Measurements from ENCODE around the gene CYP26A1. TPM values are rescaled to one million over a fixed set of nuclear protein-coding genes. Genes with fewer than 3 reads are reported as not detected.

CYP26A1 gene
- total RNA-seq, 4 donors from 2014 or later, result not detected

- no peak overlapping the region for H3K4me3 ChIP-seq
- no peaks in the 10 kb centered on the region for H3K27me3 ChIP-seq
- H3K27ac ChIP-seq, result no peak overlapping the region
- TF ChIP-seq POLR2A (IDR thresholded peaks at IDR 0.05) (no peak), CTCF (IDR thresholded peaks at IDR 0.05) (no peak), EP300 (IDR thresholded peaks at IDR 0.05) (no peak)
- DNase-seq (ENCODE audit: low spot score in 2 of 2), result no peak
- H3K36me3 ChIP-seq, result no peaks in the 10 kb centered on the region
- no peaks in the 10 kb centered on the region for H3K4me1 ChIP-seq
- 87 to 92% methylated on average over 7 of the region's 7 CpGs for WGBS, 2 donors
- H3K9me3 ChIP-seq, result no peaks in the 10 kb centered on the region
These were observed 10.2 kb downstream of the CYP26A1 start for GRCh38 chr10:93083743-93084539.

DNA sequence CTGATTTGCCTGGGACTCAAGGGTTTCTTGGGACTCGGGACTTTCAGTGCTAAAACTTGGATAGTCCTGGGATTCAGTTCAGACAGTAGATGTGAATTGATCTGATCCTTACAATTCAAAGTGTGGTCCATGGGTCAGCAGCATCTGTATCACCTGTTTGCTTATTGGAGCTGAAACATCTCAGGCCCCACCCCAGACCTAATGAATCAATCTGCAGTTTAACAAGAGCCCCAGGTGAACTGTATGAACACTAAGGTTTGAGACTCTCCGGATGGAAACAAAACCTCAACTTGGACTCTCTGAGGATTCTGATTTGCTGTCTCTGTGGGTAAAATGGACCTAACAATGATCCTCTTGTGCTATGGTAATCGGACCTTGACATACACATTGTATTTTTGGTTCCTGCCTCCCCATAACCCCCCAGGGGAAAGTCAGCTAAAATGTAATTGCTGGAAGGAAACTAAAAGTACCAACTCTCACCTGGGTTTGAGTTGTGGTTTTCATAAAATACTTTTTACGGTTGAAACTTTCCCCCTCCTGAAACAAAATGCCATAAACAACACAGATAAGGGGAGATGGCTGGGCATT lies 11.7 kb downstream of the CYP26A1 start:
- no peak for TF ChIP-seq POLR2A (IDR thresholded peaks at IDR 0.05)
- TF ChIP-seq CTCF (IDR thresholded peaks at IDR 0.05), result no peak
- TF ChIP-seq EP300 (IDR thresholded peaks at IDR 0.05), result no peak
- 60 to 69% methylated on average over 4 of the region's 4 CpGs for WGBS, 2 donors
- H3K27me3 ChIP-seq, result no peaks in the 10 kb centered on the region
- H3K4me1 ChIP-seq, result no peaks in the 10 kb centered on the region
- H3K4me3 ChIP-seq, result no peak overlapping the region
- no peak for DNase-seq (ENCODE audit: low spot score in 2 of 2)
- no peak overlapping the region for H3K27ac ChIP-seq
- H3K9me3 ChIP-seq, result no peaks in the 10 kb centered on the region
- no peaks in the 10 kb centered on the region for H3K36me3 ChIP-seq

GRCh38 chr10:93086289-93086688 lies 12.6 kb downstream of the CYP26A1 start:
- TF ChIP-seq POLR2A (IDR thresholded peaks at IDR 0.05) (no peak), EP300 (IDR thresholded peaks at IDR 0.05) (no peak), CTCF (IDR thresholded peaks at IDR 0.05) (no peak)
- Histone ChIP-seq H3K27me3 (no peaks in the 10 kb centered on the region), H3K4me3 (no peak overlapping the region), H3K36me3 (no peaks in the 10 kb centered on the region), H3K4me1 (no peaks in the 10 kb centered on the region), H3K27ac (no peak overlapping the region), H3K9me3 (no peaks in the 10 kb centered on the region)
- 90 to 91% methylated on average over 6 of the region's 6 CpGs for WGBS, 2 donors
- DNase-seq (ENCODE audit: low spot score in 2 of 2), result no peak

DNA sequence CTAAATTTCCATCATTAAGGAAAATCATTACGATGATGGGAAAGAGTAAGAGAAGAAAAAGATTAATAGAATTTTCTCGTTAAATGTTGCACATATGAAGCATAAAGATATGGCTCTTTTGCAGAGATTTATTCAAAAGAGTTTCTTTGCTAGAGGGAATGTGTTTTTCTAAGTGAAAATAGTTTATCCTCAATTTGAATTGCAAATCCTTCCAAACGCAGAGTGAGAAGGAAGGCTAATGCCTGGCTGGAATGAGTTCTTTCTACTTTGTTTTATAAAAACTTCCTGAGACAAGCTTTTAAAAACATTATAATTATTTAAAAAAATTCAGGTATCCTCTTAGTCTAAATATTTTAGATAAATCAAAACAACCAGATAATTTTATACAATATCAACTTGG lies 14.2 kb downstream of the CYP26A1 start:
- H3K4me1 ChIP-seq, result no peaks in the 10 kb centered on the region
- TF ChIP-seq EP300 (IDR thresholded peaks at IDR 0.05), result no peak
- no peak for TF ChIP-seq CTCF (IDR thresholded peaks at IDR 0.05)
- TF ChIP-seq POLR2A (IDR thresholded peaks at IDR 0.05), result no peak
- no peak for DNase-seq (ENCODE audit: low spot score in 2 of 2)
- H3K4me3 ChIP-seq, result no peak overlapping the region
- H3K9me3 ChIP-seq, result no peaks in the 10 kb centered on the region
- no peak overlapping the region for H3K27ac ChIP-seq
- 37 to 39% methylated on average over 3 of the region's 3 CpGs for WGBS, 2 donors
- H3K36me3 ChIP-seq, result no peaks in the 10 kb centered on the region
- no peaks in the 10 kb centered on the region for H3K27me3 ChIP-seq

- Histone ChIP-seq H3K27ac (no peak overlapping the region), H3K4me1 (no peaks in the 10 kb centered on the region), H3K27me3 (no peaks in the 10 kb centered on the region), H3K36me3 (no peaks in the 10 kb centered on the region), H3K4me3 (no peak overlapping the region), H3K9me3 (no peaks in the 10 kb centered on the region)
- DNase-seq (ENCODE audit: low spot score in 2 of 2), result no peak
- WGBS, 2 donors, result 67 to 74% methylated on average over 4 of the region's 4 CpGs
- TF ChIP-seq POLR2A (IDR thresholded peaks at IDR 0.05), result no peak
- no peak for TF ChIP-seq CTCF (IDR thresholded peaks at IDR 0.05)
- TF ChIP-seq EP300 (IDR thresholded peaks at IDR 0.05), result no peak
These were observed 14.8 kb downstream of the CYP26A1 start for GRCh38 chr10:93088466-93088865.

Measured in tibial nerve (tissue), 4 donors.